OCI-LY7 (cell line): Measurements from ENCODE around the gene DLEC1. TPM values are rescaled to one million over a fixed set of nuclear protein-coding genes. Genes with fewer than 3 reads are reported as not detected.

Experiments used
- BruUV-seq: library from RNA; stranded (reverse); fragments of 400-500 nt; replicated peaks from 2 replicates; lab custom pipeline; 2021; lab: Mats Ljungman, UMichigan
- CTCF ChIA-PET: fragments of 300-600 bp; sonication (Branson Sonifier 250); formaldehyde crosslinking; loops from one replicate; lab custom pipeline; 2022; ENCODE audit warnings: antibody characterized with exemption; ENCODE audit not compliant: unreplicated experiment; lab: Charles Lee
- POLR2A ChIA-PET: fragments of 300-600 bp; sonication (Branson Sonifier 250); formaldehyde crosslinking; loops from one replicate; lab custom pipeline; 2022; ENCODE audit warnings: antibody characterized with exemption; lab: Charles Lee
- DNase-seq: peaks from one replicate; pipeline ENCODE4 v3.0.0-alpha.2; 2015; ENCODE audit warnings: low spot score
- H2AFZ ChIP-seq: fragments of 200-600 bp; sonication (generic), shearing (Covaris generic); 2 replicates; pipeline ENCODE4 v1.6.1; 2014; ENCODE audit warnings: mild to moderate bottlenecking, antibody characterized with exemption, low read length, moderate library complexity
- H3K27ac ChIP-seq: fragments of 200-600 bp; sonication (generic); 2 replicates; pipeline ENCODE4 v1.5.1; 2014; ENCODE audit warnings: mixed run types, low read depth, mild to moderate bottlenecking, moderate library complexity, low read length, inconsistent platforms; ENCODE audit not compliant: poor library complexity, severe bottlenecking
- H3K36me3 ChIP-seq: fragments of 200-600 bp; sonication (generic); 2 replicates; pipeline ENCODE4 v1.6.1; 2014; ENCODE audit warnings: mild to moderate bottlenecking, antibody characterized with exemption, low read length, moderate library complexity, mixed read lengths; ENCODE audit not compliant: insufficient read depth
- H3K4me1 ChIP-seq: fragments of 200-600 bp; sonication (generic); 2 replicates; pipeline ENCODE4 v1.5.1; 2014; ENCODE audit warnings: mild to moderate bottlenecking, low read length; ENCODE audit not compliant: insufficient read depth, poor library complexity, severe bottlenecking
- H3K4me2 ChIP-seq: fragments of 200-600 bp; sonication (generic); 2 replicates; pipeline ENCODE4 v1.6.1; 2014; ENCODE audit warnings: mild to moderate bottlenecking, low read length
- H3K4me3 ChIP-seq: fragments of 200-600 bp; sonication (generic); 2 replicates; pipeline ENCODE4 v1.5.1; 2014; ENCODE audit warnings: mild to moderate bottlenecking, low read depth, low read length; ENCODE audit not compliant: poor library complexity, severe bottlenecking
- H3K79me2 ChIP-seq: fragments of 200-600 bp; sonication (generic); 2 replicates; pipeline ENCODE4 v1.6.1; 2016; ENCODE audit warnings: low read depth, mild to moderate bottlenecking, low read length, moderate library complexity, mixed read lengths; ENCODE audit not compliant: insufficient read depth
- H3K9me2 ChIP-seq: fragments of 200-600 bp; sonication (generic); 2 replicates; pipeline ENCODE4 v1.6.1; 2016; ENCODE audit warnings: mild to moderate bottlenecking, low read length, mixed read lengths; ENCODE audit not compliant: insufficient read depth
- H3K9me3 ChIP-seq: fragments of 200-600 bp; sonication (generic); 2 replicates; pipeline ENCODE4 v1.6.1; 2014; ENCODE audit warnings: mild to moderate bottlenecking, mixed run types, low read length, mixed read lengths
- H4K20me1 ChIP-seq: fragments of 200-600 bp; sonication (generic); 2 replicates; pipeline ENCODE4 v1.6.1; 2014; ENCODE audit warnings: mild to moderate bottlenecking, antibody characterized with exemption, low read length, moderate library complexity, mixed read lengths; ENCODE audit not compliant: insufficient read depth
- EZH2phosphoT487 ChIP-seq: fragments of 200-600 bp; sonication (generic); IDR thresholded peaks from 2 replicates; pipeline ENCODE4 v1.6.1; 2018; ENCODE audit warnings: low read depth, borderline replicate concordance, mild to moderate bottlenecking, mixed run types, antibody characterized with exemption, low read length, moderate library complexity, mixed read lengths
- intact Hi-C: fragments of 100-400 bp; cut with micrococcal nuclease; formaldehyde crosslinking; loops from one replicate; pipeline ENCODE4 v1.10.0; 2022; ENCODE audit not compliant: unreplicated experiment
- total RNA-seq, 2 experiments: library from RNA; depleted of rRNA in 1 of 2; stranded (reverse); fragments of >200 nt in 1 of 2; shearing (Covaris generic) in 1 of 2; gene quantifications; 2 replicates each; pipeline ENCODE4 v1.2.3, GENCODE V29; 2014 to 2022
- TF ChIP-seq, protein P1 (sequence below): fragments of 200-600 bp; sonication (generic); conservative IDR thresholded peaks from 2 replicates; pipeline ENCODE4 v1.5.1; 2014; ENCODE audit warnings: mild to moderate bottlenecking, antibody characterized with exemption, low read length, moderate library complexity, mixed read lengths

DLEC1 gene
- total RNA-seq, 2 experiments from 2014 or later = 0.13 TPM; not detected in 1

DNA sequence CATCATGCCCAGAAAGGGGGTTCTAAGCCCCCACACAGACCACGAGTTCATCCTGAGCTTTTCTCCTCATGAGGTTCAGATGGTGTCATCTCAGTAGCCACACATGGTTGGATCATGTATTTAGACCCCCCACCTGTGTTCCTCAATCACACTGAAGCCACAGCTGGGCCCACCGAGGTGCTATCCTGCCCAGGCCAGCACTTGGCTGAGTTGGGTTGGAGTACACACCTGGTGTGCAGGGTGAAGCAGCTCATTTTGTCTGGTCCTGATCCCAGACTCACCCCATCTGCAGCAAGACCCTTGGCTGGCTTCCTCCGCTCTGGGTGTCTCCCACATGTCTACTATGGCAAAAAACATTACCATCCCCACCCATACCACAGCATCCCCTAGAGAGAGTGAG is 56.0 kb downstream of the DLEC1 start:
- H3K9me2 ChIP-seq = no peaks in the 10 kb centered on the region
- CTCF ChIA-PET = no interaction called here
- no peak for TF ChIP-seq EZH2phosphoT487
- TF ChIP-seq, protein P1, sequence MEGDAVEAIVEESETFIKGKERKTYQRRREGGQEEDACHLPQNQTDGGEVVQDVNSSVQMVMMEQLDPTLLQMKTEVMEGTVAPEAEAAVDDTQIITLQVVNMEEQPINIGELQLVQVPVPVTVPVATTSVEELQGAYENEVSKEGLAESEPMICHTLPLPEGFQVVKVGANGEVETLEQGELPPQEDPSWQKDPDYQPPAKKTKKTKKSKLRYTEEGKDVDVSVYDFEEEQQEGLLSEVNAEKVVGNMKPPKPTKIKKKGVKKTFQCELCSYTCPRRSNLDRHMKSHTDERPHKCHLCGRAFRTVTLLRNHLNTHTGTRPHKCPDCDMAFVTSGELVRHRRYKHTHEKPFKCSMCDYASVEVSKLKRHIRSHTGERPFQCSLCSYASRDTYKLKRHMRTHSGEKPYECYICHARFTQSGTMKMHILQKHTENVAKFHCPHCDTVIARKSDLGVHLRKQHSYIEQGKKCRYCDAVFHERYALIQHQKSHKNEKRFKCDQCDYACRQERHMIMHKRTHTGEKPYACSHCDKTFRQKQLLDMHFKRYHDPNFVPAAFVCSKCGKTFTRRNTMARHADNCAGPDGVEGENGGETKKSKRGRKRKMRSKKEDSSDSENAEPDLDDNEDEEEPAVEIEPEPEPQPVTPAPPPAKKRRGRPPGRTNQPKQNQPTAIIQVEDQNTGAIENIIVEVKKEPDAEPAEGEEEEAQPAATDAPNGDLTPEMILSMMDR = no peak
- H3K4me1 ChIP-seq = peaks cover 3% of the 10 kb centered on the region
- no peak overlapping the region for H3K4me2 ChIP-seq
- H3K36me3 ChIP-seq = no peaks in the 10 kb centered on the region
- H3K4me3 ChIP-seq = no peak overlapping the region
- no peak overlapping the region for H3K27ac ChIP-seq
- H3K79me2 ChIP-seq = no peaks in the 10 kb centered on the region
- no peaks in the 10 kb centered on the region for H3K9me3 ChIP-seq
- POLR2A ChIA-PET = no interaction called here
- no peaks in the 10 kb centered on the region for H4K20me1 ChIP-seq
- no TSS peak for BruUV-seq
- no peak overlapping the region for H2AFZ ChIP-seq
- no peak for DNase-seq
- intact Hi-C loops = no loop called here

DNA sequence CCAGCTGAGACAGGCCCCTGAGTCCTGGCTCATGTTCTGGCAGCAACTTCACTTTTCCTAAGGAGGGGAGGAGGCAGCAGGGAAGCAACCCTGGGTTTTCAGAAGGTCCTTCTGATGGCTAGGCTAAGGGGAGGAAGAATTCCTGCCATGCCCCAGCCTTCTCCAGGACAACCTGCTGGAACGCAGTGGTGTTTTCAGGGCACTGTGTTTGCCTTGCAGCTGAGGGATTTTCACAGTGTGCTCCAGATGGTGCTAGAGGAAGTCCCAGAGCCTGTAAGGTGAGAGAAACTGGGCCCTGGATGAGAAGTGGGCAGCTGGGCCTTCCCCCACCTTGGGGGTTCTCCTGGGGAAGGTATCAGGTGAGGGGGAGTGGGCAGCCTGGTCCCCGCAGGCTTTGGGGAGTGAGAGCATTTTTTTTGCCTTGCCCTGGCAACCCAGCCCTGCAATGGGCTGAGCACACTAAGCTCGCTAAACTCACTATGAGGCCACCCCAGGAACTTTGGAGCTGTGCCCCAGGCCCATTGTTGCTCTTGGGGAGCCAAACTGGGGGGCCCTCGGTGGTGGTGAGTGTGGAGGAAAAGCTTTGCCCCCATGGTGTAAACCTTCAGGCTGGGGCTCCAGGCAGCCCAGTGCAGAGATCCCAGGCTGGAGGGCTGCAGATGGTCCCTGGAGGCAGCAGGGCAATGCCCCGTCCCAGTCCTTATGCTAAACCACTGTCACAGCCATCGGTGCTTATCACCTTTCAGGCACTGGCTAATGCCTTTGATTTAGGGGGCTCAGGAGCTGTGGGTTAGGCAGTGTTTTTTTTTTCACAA is 56.9 kb downstream of the DLEC1 start:
- H2AFZ ChIP-seq = no peak overlapping the region
- no peaks in the 10 kb centered on the region for H3K9me2 ChIP-seq
- H3K9me3 ChIP-seq = no peaks in the 10 kb centered on the region
- ChIA-PET POLR2A (no interaction called here), CTCF (no interaction called here)
- H3K4me3 ChIP-seq = no peak overlapping the region
- intact Hi-C loops = no loop called here
- BruUV-seq = no TSS peak
- H3K36me3 ChIP-seq = no peaks in the 10 kb centered on the region
- no peak overlapping the region for H3K4me2 ChIP-seq
- peaks cover 3% of the 10 kb centered on the region for H3K4me1 ChIP-seq
- no peaks in the 10 kb centered on the region for H4K20me1 ChIP-seq
- TF ChIP-seq, protein P1 = no peak
- no peak for TF ChIP-seq EZH2phosphoT487
- no peak overlapping the region for H3K27ac ChIP-seq
- H3K79me2 ChIP-seq = no peaks in the 10 kb centered on the region
- no peak for DNase-seq
